Uterus (tissue), 2 donors: ENCODE measurements around the gene DENND1A.

Experiments
- POLR2A ChIP-seq, 2 donors: fragments of 450-650 bp; IDR thresholded peaks; one replicate each; pipeline ENCODE4 v1.6.1; 2016; ENCODE audit warnings: antibody characterized with exemption in 2 of 2, mild to moderate bottlenecking in 1 of 2, moderate library complexity in 1 of 2
- TF ChIP-seq, protein P1 (sequence below), 4 experiments: fragments of 200-600 bp in 2 of 4; fragments of 450-650 bp in 2 of 4; sonication (generic) in 2 of 4; IDR thresholded peaks; one replicate each; pipeline ENCODE4 v1.5.1; 2016 to 2019; ENCODE audit warnings: antibody characterized with exemption in 4 of 4, mild to moderate bottlenecking in 2 of 4, moderate library complexity in 1 of 4

DNA sequence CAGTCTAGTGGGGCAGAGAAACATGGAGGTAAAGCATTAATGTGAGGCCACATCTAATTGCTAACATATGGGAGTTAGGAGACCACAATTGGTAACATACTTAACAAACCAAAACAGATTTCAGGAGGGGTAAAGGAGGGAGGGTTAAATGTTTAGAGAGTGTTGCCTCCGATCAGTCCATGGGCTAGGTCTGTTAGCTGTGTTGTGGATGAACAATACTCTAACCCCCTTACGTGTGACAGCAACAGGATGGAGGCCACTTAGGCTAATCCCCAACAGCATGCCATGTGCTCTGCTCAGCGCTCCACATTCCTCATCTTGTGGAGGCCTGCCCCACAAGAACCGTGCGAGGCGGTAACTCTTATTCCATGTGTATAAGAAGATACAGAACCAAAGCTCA is 406.9 kb downstream of the DENND1A start:
- TF ChIP-seq POLR2A (IDR thresholded peaks at IDR 0.05), result no peak
- TF ChIP-seq, protein P1, sequence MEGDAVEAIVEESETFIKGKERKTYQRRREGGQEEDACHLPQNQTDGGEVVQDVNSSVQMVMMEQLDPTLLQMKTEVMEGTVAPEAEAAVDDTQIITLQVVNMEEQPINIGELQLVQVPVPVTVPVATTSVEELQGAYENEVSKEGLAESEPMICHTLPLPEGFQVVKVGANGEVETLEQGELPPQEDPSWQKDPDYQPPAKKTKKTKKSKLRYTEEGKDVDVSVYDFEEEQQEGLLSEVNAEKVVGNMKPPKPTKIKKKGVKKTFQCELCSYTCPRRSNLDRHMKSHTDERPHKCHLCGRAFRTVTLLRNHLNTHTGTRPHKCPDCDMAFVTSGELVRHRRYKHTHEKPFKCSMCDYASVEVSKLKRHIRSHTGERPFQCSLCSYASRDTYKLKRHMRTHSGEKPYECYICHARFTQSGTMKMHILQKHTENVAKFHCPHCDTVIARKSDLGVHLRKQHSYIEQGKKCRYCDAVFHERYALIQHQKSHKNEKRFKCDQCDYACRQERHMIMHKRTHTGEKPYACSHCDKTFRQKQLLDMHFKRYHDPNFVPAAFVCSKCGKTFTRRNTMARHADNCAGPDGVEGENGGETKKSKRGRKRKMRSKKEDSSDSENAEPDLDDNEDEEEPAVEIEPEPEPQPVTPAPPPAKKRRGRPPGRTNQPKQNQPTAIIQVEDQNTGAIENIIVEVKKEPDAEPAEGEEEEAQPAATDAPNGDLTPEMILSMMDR (IDR thresholded peaks at IDR 0.05), result no peak
